Measurements from ENCODE around the gene EFEMP1. TPM values are rescaled to one million over a fixed set of nuclear protein-coding genes. Genes with fewer than 3 reads are reported as not detected.
A peak's percentile ranks its signal among the peaks of the same experiment; 100 is the strongest.

EFEMP1 gene
- total and polyA plus RNA-seq, 9 of the 15 experiments (the other 6 are each of a cell fraction or from before 2014, with no cell fraction given), result 0.05 to 6.2 (median 0.22) TPM

GRCh38 chr2:55862246-55862645, 61.3 kb downstream of the EFEMP1 start (continued):
- TF ChIP-seq SRSF3 (IDR thresholded peaks at IDR 0.05; ENCODE audit: insufficient read depth, low read length) (no peak), FOSL1 (tag; conservative IDR thresholded peaks at IDR 0.05) (no peak), CEBPB (tag; IDR thresholded peaks at IDR 0.05) (peak; percentile 96), ZFP36 (IDR thresholded peaks at IDR 0.05; ENCODE audit: low read depth, low read length, partially characterized antibody) (no peak), ZNF57 (CRISPR knock-in tag; IDR thresholded peaks at IDR 0.05) (no peak), RBM17 (IDR thresholded peaks at IDR 0.05; ENCODE audit: borderline replicate concordance, low read depth, low read length) (no peak), RNF2 (IDR thresholded peaks at IDR 0.05) (no peak), PCBP1 (IDR thresholded peaks at IDR 0.05; ENCODE audit: low read depth, low read length, poor library complexity, severe bottlenecking) (no peak)

GRCh38 chr2:55861733-55862132, 61.8 kb downstream of the EFEMP1 start:
- DNase-seq (ENCODE audit: extremely low read depth in 1 of 4, low spot score in 3 of 4) (no peak), FAIRE-seq (no peak), ATAC-seq (no peak)
- CTCF ChIA-PET (ENCODE audit: low intra/inter-chr PET ratio), result no interaction called here
- Histone ChIP-seq H2AFZ (ENCODE audit: low read depth, low read length) (no peak overlapping the region; the same call in 1 of the 2 replicates), H3K9ac (ENCODE audit: insufficient read depth in 1 of 2, low read depth in 2 of 2, low read length in 2 of 2) (no peak overlapping the region), H3K27me3 (ENCODE audit: control insufficient read depth in 2 of 2, insufficient read depth in 2 of 2, low read length in 2 of 2) (no peaks in the 10 kb centered on the region), H3K4me1 (replicated peaks in 1 of 2; ENCODE audit: control insufficient read depth in 2 of 2, insufficient read depth in 2 of 2, low read length in 2 of 2) (no peaks in the 10 kb centered on the region; a peak in 1 of 5 replicates), H3K9me1 (ENCODE audit: control insufficient read depth, insufficient read depth, low read length) (no peaks in the 10 kb centered on the region), H3K4me2 (ENCODE audit: insufficient read depth, low read length) (no peak overlapping the region), H3K9me3 (replicated peaks; ENCODE audit: control insufficient read depth, insufficient read depth, low read depth, low read length) (no peaks in the 10 kb centered on the region), H3K36me3 (ENCODE audit: control insufficient read depth, insufficient read depth, low read length) (no peaks in the 10 kb centered on the region), H3K79me2 (ENCODE audit: control insufficient read depth, insufficient read depth, low read length) (no peaks in the 10 kb centered on the region), H4K20me1 (replicated peaks; ENCODE audit: control insufficient read depth, insufficient read depth, low read length) (no peaks in the 10 kb centered on the region), H3K27ac (ENCODE audit: extremely low read depth, low read depth, low read length) (no peak overlapping the region), H3K4me3 (no peak overlapping the region)
- WGBS (ENCODE audit: insufficient coverage, low coverage, missing lambda C conversion rate), result 16% methylated on average over 6 of the region's 6 CpGs
- in situ Hi-C loops (cut with MboI), result no loop called here
- no TSS peak for BruUV-seq (replicated peaks)
- intact Hi-C loops (cut with micrococcal nuclease), result no loop called here
- TF ChIP-seq CEBPB (tag; IDR thresholded peaks at IDR 0.05) (no peak), CBX2 (IDR thresholded peaks at IDR 0.05; ENCODE audit: insufficient read depth, low read length, poor library complexity, severe bottlenecking) (no peak)
- POLR2A ChIA-PET, result no interaction called here

All from K562 (cell line).